ENCODE results near the gene PUM1. TPM values are rescaled to one million over a fixed set of nuclear protein-coding genes. Genes with fewer than 3 reads are reported as not detected.

PUM1 gene
- total and polyA plus RNA-seq, 4 donors = 24.7 to 125 (median 66.9) TPM

- no peak for TF ChIP-seq CTCF (IDR thresholded peaks at IDR 0.05; ENCODE audit: control extremely low read depth, extremely low read depth)
- H3K9ac ChIP-seq (ENCODE audit: insufficient read depth in 1 of 2, low read length in 2 of 2) = no peak overlapping the region
- 83 to 92% methylated on average over 3 of the region's 3 CpGs for WGBS, 2 donors
- no peaks in the 10 kb centered on the region for H3K27me3 ChIP-seq (ENCODE audit: control insufficient read depth in 3 of 3, insufficient read depth in 3 of 3, low read length in 2 of 3)
- ATAC-seq (ENCODE audit: insufficient read depth, low FRiP score) (no peak), DNase-seq (no peak)
- no peaks in the 10 kb centered on the region for H3K4me1 ChIP-seq (ENCODE audit: control insufficient read depth in 5 of 5, insufficient read depth in 5 of 5, low read length in 5 of 5)
- no peaks in the 10 kb centered on the region for H3K9me3 ChIP-seq (ENCODE audit: control insufficient read depth in 4 of 4, insufficient read depth in 3 of 4, low read length in 3 of 4)
- H3K27ac ChIP-seq (ENCODE audit: low read depth in 1 of 2, low read length in 1 of 2) = no peak overlapping the region
- no peak overlapping the region for H3K4me3 ChIP-seq
- peaks cover 27 to 57% (median 41%) of the 10 kb centered on the region in 4 donors for H3K36me3 ChIP-seq (ENCODE audit: control insufficient read depth in 4 of 4, insufficient read depth in 4 of 4, low read length in 4 of 4)
Observed at GRCh38 chr1:30948278-30948677, 117.2 kb downstream of the PUM1 start.

- Histone ChIP-seq H3K4me3 (no peak overlapping the region), H3K27me3 (ENCODE audit: control insufficient read depth in 3 of 3, insufficient read depth in 3 of 3, low read length in 2 of 3) (no peaks in the 10 kb centered on the region), H3K9me3 (ENCODE audit: control insufficient read depth in 4 of 4, insufficient read depth in 3 of 4, low read length in 3 of 4) (no peaks in the 10 kb centered on the region), H3K4me1 (ENCODE audit: control insufficient read depth in 5 of 5, insufficient read depth in 5 of 5, low read length in 5 of 5) (no peaks in the 10 kb centered on the region), H3K27ac (ENCODE audit: low read depth in 1 of 2, low read length in 1 of 2) (no peak overlapping the region), H3K36me3 (ENCODE audit: control insufficient read depth in 4 of 4, insufficient read depth in 4 of 4, low read length in 4 of 4) (peaks cover 26 to 49% (median 39%) of the 10 kb centered on the region in 4 donors), H3K9ac (ENCODE audit: insufficient read depth in 1 of 2, low read length in 2 of 2) (no peak overlapping the region)
- no peak for DNase-seq
- no peak for ATAC-seq (ENCODE audit: insufficient read depth, low FRiP score)
- no peak for TF ChIP-seq CTCF (IDR thresholded peaks at IDR 0.05; ENCODE audit: control extremely low read depth, extremely low read depth)
Observed at GRCh38 chr1:30947212-30947611, 118.3 kb downstream of the PUM1 start.

GRCh38 chr1:30942326-30942963, 123.1 kb downstream of the PUM1 start:
- peaks cover 22 to 43% (median 32%) of the 10 kb centered on the region in 4 donors for H3K36me3 ChIP-seq (ENCODE audit: control insufficient read depth in 4 of 4, insufficient read depth in 4 of 4, low read length in 4 of 4)

More at GRCh38 chr1:30942326-30942963, 123.1 kb downstream of the PUM1 start:
- H3K9ac ChIP-seq (ENCODE audit: insufficient read depth in 1 of 2, low read length in 2 of 2) = no peak overlapping the region
- H3K4me3 ChIP-seq = no peak overlapping the region
- 92 to 93% methylated on average over 7 of the region's 7 CpGs for WGBS, 2 donors
- no peaks in the 10 kb centered on the region for H3K4me1 ChIP-seq (ENCODE audit: control insufficient read depth in 5 of 5, insufficient read depth in 5 of 5, low read length in 5 of 5)
- DNase-seq (peak in 1 of 3 donors; percentile 17), ATAC-seq (ENCODE audit: insufficient read depth, low FRiP score) (no peak)
- H3K27ac ChIP-seq (ENCODE audit: low read depth in 1 of 2, low read length in 1 of 2) = no peak overlapping the region
- H3K9me3 ChIP-seq (ENCODE audit: control insufficient read depth in 4 of 4, insufficient read depth in 3 of 4, low read length in 3 of 4) = no peaks in the 10 kb centered on the region
- TF ChIP-seq CTCF (IDR thresholded peaks at IDR 0.05; ENCODE audit: control extremely low read depth, extremely low read depth) = no peak
- H3K27me3 ChIP-seq (ENCODE audit: control insufficient read depth in 3 of 3, insufficient read depth in 3 of 3, low read length in 2 of 3) = no peaks in the 10 kb centered on the region

Data from lung (tissue), 12 donors.